NCI-H2227 (cell line): Measurements from ENCODE around the gene APEX2.
A peak's percentile ranks its signal among the peaks of the same experiment; 100 is the strongest.
"Not testable (repeated sequence)": the region's sequence is repeated elsewhere in the genome, so short reads cannot be mapped to it uniquely, and the experiment has no call there.

Experiments used
- DNase-seq: peaks from one replicate; lab custom pipeline; 2025; ENCODE audit not compliant: unreplicated experiment; lab: John Stamatoyannopoulos, UW

APEX2 gene

DNA sequence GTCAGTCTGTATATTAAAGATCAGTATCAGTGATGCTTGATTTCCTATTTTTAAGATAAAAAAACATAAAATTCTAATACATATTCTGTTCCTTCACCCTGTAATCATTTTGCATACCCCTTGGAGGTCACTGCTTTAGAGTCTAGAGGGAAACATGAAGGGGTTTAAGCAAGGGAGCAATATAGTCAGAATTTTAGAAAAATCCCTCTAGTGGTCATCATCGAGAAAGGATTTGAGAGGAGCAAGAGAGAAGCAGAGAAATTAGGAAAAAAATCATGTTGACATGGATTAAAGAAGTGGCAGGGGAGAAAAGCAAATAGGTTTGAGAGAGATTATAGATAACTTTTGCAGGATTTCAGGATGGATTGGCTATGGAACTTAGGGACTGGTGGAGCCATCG is 11.1 kb downstream of the APEX2 start:
- DNase-seq = no peak

DNA sequence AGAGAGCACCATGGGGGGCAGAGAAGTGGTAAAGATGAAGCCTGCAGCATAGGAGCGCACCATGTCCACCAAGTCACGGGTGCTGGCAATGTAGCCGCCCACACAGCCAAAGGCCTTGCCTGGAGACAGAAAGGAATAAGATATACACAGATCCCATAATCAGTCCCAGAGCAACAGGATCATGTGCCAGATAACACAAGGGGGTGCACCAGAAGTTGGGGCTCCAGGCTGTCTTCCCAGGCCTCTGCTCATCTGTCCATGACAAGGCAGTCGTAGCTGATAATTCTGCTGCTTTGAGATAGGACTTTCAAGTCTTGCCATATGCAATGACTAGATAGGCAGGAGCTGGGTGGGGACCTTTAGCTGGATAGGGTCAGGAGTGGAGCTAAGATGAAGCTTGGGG is 14.7 kb downstream of the APEX2 start:
- DNase-seq = no peak

DNA sequence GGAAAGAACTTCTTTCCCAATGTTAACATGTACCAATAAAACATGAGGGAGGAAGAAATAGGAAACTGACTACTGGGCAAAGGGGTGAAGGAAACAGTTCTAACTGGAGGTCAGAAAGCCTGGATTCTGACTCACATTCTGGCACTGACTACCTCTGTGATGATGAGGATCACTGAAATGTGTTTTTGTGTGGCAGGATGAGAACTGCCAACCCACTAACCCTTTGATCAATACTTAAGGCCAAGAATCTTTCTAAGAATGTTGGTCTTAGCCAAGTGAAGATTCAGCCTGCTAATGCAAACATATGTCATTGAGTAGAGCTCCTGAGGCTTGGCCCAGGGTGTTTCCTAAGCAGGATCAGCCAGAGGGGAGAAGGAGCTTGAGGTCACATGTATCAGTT is 26.0 kb downstream of the APEX2 start:
- DNase-seq = no peak

- DNase-seq = no peak
Measured at GRCh38 chrX:55026840-55027239, 26.7 kb downstream of the APEX2 start.

GRCh38 chrX:55028040-55028439 is 27.9 kb downstream of the APEX2 start:
- no peak for DNase-seq

DNA sequence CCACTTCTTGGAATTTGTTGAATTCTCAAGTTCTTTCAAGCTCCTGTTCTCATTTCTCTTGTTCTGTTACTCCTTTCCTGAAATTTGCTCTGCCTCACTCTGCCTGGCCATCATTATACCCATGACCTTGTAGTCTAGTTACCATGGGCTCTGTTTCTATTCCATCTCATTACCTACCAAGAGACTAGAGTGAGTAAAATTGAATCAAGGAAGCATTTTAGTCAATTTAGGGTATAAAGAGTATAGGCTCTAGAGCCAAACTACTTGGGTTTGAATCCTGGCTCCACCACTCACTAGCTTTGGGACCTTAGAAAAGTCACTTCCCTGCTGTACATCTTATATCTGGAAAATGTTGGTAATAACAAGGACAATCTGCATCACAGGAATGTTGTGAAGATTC is 28.4 kb downstream of the APEX2 start:
- no peak for DNase-seq

DNA sequence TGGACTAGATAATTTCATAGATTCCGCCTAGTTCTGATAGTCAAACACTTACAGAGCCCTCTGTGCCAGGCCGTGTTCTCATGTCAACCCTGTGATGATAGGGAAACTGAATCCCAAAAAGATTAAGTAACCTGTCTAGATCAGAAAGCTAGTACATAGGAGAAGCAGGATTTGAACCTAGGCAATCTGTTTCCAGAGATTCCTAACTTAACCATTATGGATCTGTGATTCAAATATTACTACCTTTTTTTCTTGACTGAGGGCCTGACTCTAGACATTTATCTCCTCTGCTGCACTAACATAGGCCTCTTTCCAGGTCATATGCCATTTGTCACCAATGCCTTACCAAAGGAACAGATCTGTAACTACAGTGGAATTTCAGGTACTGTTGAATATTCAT is 29.1 kb downstream of the APEX2 start:
- no peak for DNase-seq

DNA sequence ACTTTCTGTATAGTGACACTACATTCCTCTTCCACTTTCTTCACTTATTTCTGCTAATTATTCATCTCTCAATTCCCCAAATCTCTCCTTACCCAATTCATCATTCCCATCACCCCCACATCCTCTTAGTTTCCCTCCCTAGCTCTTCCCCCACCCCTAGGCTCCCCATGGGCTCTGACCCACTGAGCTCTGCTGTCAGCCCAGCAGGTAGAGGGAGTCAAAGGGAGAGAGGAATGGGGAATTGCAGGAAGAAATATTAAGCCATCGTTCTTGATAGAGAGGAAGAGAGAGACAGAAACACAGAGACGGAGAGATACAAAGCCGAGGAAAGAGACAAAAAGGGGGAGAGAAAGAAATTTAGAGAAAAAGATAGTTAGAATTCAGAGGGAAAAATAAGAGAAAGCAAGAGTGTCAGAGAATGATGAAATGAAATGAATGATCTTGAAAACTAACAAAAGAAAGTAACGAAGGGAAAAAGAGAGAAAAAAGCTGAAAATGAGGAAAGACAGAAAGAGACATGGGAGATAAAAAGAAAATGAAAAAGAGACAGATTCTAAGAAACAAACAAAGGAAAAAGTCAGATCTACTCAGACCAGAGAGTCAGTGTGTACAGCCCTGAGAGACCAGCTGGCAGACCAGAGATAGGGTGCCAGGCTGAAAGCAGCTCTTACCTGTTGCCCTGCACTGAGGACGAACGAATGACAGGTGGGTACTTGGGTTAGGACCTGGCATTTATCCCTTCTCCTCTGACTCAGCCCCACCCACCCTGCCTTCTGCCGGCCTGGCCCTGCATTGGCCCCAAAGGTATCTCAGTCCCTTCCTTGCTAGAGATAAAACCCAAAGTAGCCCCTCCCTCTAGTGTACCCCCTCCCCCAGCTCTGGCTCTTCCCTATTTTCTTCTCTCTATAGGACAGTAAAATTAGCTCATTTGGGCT is 30.4 kb downstream of the APEX2 start, which contains the start of gene ALAS2:
TSS of gene ALAS2 (minus strand) at position 707 of the 935 bp plus-strand sequence. CDS start 4,977 bp downstream, outside the sequence.
- no peak for DNase-seq

GRCh38 chrX:55033429-55033828 is 33.3 kb downstream of the APEX2 start:
- no peak for DNase-seq

DNA sequence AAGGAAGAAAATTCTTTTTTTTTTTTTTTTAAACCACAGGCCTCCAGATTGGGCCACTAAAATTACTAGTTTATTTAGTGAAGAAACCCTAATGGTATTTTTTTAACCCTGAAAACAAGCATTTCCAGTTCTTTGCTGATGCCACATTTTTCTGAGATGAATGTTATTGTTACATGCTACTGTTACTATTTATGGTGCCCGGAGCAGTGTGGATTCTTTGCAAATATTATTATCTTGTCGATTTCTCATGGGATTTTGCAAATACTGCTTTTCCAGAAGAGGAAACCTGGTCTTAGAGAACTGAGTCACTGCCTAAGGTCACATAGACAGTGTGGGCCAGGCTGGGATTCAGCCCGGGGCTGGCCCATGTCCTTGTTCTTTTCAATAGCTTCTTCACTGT is 39.3 kb downstream of the APEX2 start:
- DNase-seq = no peak

- no peak for DNase-seq
Measured at GRCh38 chrX:55041514-55041913, 41.4 kb downstream of the APEX2 start.

GRCh38 chrX:55050599-55050998 is 50.4 kb downstream of the APEX2 start:
- not testable (repeated sequence) for DNase-seq

- DNase-seq = peak; percentile 23
Measured at GRCh38 chrX:55056820-55057674, 56.9 kb downstream of the APEX2 start.

DNA sequence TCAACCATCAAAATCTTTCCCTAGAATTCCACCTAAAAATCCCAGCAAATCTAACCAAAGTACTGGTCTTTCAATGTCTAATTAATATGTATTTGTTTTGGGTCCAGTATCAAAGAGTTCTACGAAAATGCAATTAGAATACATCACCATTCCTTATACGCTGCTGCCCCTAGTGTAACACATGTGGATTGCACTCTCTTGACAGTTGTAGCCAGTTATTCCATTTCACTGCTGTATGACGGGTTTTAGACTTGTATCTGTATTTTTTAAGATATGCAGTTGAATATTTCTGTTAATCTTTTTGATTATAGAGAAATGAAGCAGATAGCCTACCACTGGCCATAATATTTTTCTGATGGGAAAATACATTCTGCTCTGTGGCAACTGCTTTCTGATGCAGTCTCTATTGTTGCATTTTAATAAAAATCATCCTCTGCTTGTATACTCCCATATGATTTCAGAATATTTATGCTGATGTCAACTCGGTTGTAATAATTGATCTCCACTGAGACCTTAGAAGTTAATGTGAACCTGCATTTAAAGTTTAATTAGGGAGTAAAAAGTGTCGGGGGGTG is 57.6 kb downstream of the APEX2 start:
- peak; percentile 48 for DNase-seq
